ENCODE measurements around the gene HACE1.

- TF ChIP-seq POLR2A (IDR thresholded peaks at IDR 0.05) (no peak), CTCF (IDR thresholded peaks at IDR 0.05) (no peak)
Observed at GRCh38 chr6:104710543-104711335, 149.0 kb downstream of the HACE1 start.
